ENCODE measurements around the gene TMEM169.

TMEM169 gene

DNA sequence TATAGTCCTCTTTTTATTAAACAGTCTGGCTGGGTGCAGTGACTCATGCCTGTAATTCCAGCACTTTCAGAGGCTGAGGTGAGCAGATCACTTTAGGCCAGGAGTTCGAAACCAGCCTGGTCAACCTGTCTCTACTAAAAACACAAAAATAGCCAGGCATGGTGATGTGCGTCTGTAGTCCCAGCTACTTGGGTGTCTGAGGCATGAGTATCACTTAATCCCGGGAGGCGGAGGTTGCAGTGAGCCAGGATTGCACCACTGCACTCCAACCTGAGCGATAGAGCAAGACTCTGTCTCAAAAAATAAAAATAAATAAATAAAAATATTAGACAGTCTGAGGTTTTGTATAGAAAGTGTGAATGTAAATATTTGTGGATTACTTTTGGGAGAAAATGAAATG, 45.2 kb downstream of the TMEM169 start:
- H3K36me3 ChIP-seq (replicated peaks in 1 of 2; ENCODE audit: control insufficient read depth in 2 of 2, insufficient read depth in 2 of 2, low read length in 2 of 2) = peaks cover 28 to 100% of the 10 kb centered on the region in 2 donors
- no peak overlapping the region for H3K4ac ChIP-seq (ENCODE audit: low read length)
- H3K9me3 ChIP-seq (replicated peaks in 1 of 2; ENCODE audit: control insufficient read depth in 2 of 2, insufficient read depth in 1 of 2, low read depth in 1 of 2, low read length in 2 of 2) = no peaks in the 10 kb centered on the region
- H3K4me2 ChIP-seq (ENCODE audit: insufficient read depth, low read length, poor library complexity, severe bottlenecking) = no peak overlapping the region
- whole genome bisulfite sequencing, 2 donors (ENCODE audit: extremely low coverage in 2 of 2, insufficient read length in 2 of 2, insufficient replicate concordance in 1 of 2) = no CpG with 5 or more reads among the region's 5 CpGs
- no peaks in the 10 kb centered on the region for H3K79me1 ChIP-seq (ENCODE audit: low read depth, low read length)
- no peak overlapping the region for H4K8ac ChIP-seq (ENCODE audit: low read depth, low read length)
- H3K4me3 ChIP-seq (ENCODE audit: low read length in 2 of 2) = no peak overlapping the region
- no peak overlapping the region for H3K27ac ChIP-seq (replicated peaks; ENCODE audit: low read length)
- H2BK15ac ChIP-seq (ENCODE audit: low read length) = no peak overlapping the region
- H3K18ac ChIP-seq (ENCODE audit: low read length) = no peak overlapping the region
- H3K23ac ChIP-seq (ENCODE audit: low read depth, low read length, poor library complexity) = no peak overlapping the region
- no peak for DNase-seq (ENCODE audit: low spot score)
- H2BK5ac ChIP-seq (ENCODE audit: low read length) = no peak overlapping the region
- H3K9ac ChIP-seq (ENCODE audit: low read depth, low read length, poor library complexity) = no peak overlapping the region
- no peak overlapping the region for H3K14ac ChIP-seq (ENCODE audit: low read length)
- no peaks in the 10 kb centered on the region for H3K27me3 ChIP-seq (ENCODE audit: control insufficient read depth in 3 of 3, insufficient read depth in 3 of 3, low read depth in 1 of 3, low read length in 3 of 3)
- no peak overlapping the region for H4K91ac ChIP-seq (ENCODE audit: low read depth, low read length, poor library complexity)
- no peak overlapping the region for H2BK12ac ChIP-seq (ENCODE audit: low read length)
- H3K4me1 ChIP-seq (ENCODE audit: control insufficient read depth in 2 of 2, insufficient read depth in 1 of 2, low read depth in 1 of 2, low read length in 2 of 2) = no peaks in the 10 kb centered on the region
- H2AK5ac ChIP-seq (ENCODE audit: low read depth, low read length) = no peak overlapping the region
- no peak overlapping the region for H2BK120ac ChIP-seq (ENCODE audit: low read depth, low read length)
- no peak overlapping the region for H2AFZ ChIP-seq (ENCODE audit: low read length)

DNA sequence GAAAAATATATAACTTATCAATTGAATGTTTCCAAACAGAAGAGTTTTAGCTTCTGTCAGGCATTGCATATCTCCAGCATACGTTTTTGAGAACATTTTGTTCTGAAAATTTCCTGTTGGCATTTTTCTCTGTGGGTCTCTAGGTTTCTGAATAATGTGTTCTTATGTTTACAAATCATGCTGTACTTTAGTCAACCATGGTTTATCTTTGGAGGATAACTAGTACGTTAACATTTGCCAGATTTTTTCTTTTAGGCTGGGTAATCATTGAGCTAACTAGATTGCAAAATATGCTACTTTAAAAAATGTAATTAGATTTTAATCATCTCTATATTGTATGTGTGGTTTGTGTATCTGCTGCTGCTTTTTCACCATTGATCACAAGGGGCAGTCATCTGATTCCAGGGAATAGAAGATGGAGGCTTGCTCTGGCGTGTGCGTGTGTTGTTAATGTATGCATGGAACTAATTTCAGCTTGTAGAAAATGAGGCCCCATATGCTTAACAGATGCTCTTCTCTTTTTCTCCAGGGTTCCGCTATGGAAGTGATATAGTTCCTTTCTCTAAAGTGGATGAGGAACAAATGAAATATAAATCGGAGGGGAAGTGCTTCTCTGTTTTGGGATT, 48.7 kb downstream of the TMEM169 start:
- DNase-seq (ENCODE audit: low spot score) = no peak
- no peak overlapping the region for H2BK15ac ChIP-seq (ENCODE audit: low read length)
- no peak overlapping the region for H4K8ac ChIP-seq (ENCODE audit: low read depth, low read length)
- no peak overlapping the region for H3K18ac ChIP-seq (ENCODE audit: low read length)
- no peaks in the 10 kb centered on the region for H3K9me3 ChIP-seq (replicated peaks in 1 of 2; ENCODE audit: control insufficient read depth in 2 of 2, insufficient read depth in 1 of 2, low read depth in 1 of 2, low read length in 2 of 2)
- H2BK120ac ChIP-seq (ENCODE audit: low read depth, low read length) = no peak overlapping the region
- WGBS, 2 donors (ENCODE audit: extremely low coverage in 2 of 2, insufficient read length in 2 of 2, insufficient replicate concordance in 1 of 2) = no CpG with 5 or more reads among the region's 6 CpGs
- no peak overlapping the region for H3K9ac ChIP-seq (ENCODE audit: low read depth, low read length, poor library complexity)
- no peak overlapping the region for H2AFZ ChIP-seq (ENCODE audit: low read length)
- no peaks in the 10 kb centered on the region for H3K79me1 ChIP-seq (ENCODE audit: low read depth, low read length)
- peaks cover 31 to 100% of the 10 kb centered on the region in 2 donors for H3K36me3 ChIP-seq (replicated peaks in 1 of 2; ENCODE audit: control insufficient read depth in 2 of 2, insufficient read depth in 2 of 2, low read length in 2 of 2)
- no peak overlapping the region for H2BK12ac ChIP-seq (ENCODE audit: low read length)
- H3K4me1 ChIP-seq (ENCODE audit: control insufficient read depth in 2 of 2, insufficient read depth in 1 of 2, low read depth in 1 of 2, low read length in 2 of 2) = no peaks in the 10 kb centered on the region
- H3K14ac ChIP-seq (ENCODE audit: low read length) = no peak overlapping the region
- H4K91ac ChIP-seq (ENCODE audit: low read depth, low read length, poor library complexity) = no peak overlapping the region
- H3K4me2 ChIP-seq (ENCODE audit: insufficient read depth, low read length, poor library complexity, severe bottlenecking) = no peak overlapping the region
- no peak overlapping the region for H3K27ac ChIP-seq (replicated peaks; ENCODE audit: low read length)
- H2BK5ac ChIP-seq (ENCODE audit: low read length) = no peak overlapping the region
- no peaks in the 10 kb centered on the region for H3K27me3 ChIP-seq (ENCODE audit: control insufficient read depth in 3 of 3, insufficient read depth in 3 of 3, low read depth in 1 of 3, low read length in 3 of 3)
- H3K4ac ChIP-seq (ENCODE audit: low read length) = no peak overlapping the region
- no peak overlapping the region for H3K4me3 ChIP-seq (ENCODE audit: low read length in 2 of 2)
- H3K23ac ChIP-seq (ENCODE audit: low read depth, low read length, poor library complexity) = no peak overlapping the region
- no peak overlapping the region for H2AK5ac ChIP-seq (ENCODE audit: low read depth, low read length)

DNA sequence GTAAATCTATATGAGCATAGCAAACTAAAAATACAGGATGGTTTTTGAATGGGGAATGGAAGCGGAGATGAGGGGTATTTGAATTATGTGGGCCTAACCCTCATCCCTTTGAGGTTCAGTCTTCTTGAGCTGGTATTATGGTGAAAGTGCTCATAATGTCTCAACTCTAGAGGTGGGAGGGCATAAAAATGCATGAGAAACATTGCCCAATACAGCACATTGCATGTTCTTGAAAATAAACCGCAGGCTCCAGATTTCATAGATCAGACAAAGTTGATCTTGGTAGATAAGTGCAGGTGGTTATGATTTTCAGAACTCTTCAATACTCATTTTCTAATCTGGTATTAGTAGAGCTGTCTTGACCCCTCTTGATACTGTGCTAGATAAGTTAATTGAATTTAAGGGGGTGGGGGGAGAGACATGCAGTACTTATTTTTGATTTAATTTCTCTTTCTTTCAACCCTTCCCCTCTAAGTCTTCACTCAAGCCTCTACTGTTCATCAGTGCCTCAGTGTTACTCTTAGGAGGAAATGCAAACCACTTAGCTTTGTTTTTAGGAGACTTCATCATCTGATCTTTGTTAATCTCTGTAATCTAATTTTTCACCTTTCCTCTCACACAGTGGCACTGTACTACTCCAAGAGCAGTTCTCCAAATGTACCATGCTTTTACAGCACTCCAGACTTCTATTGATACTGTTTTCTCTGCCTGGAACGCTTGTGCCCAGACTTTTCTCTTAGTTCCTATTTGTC, 49.6 kb downstream of the TMEM169 start:
- Histone ChIP-seq H3K36me3 (replicated peaks in 1 of 2; ENCODE audit: control insufficient read depth in 2 of 2, insufficient read depth in 2 of 2, low read length in 2 of 2) (peaks cover 34 to 100% of the 10 kb centered on the region in 2 donors), H3K18ac (ENCODE audit: low read length) (no peak overlapping the region), H3K4me3 (ENCODE audit: low read length in 2 of 2) (no peak overlapping the region), H3K23ac (ENCODE audit: low read depth, low read length, poor library complexity) (no peak overlapping the region), H3K27me3 (ENCODE audit: control insufficient read depth in 3 of 3, insufficient read depth in 3 of 3, low read depth in 1 of 3, low read length in 3 of 3) (no peaks in the 10 kb centered on the region), H3K4me2 (ENCODE audit: insufficient read depth, low read length, poor library complexity, severe bottlenecking) (no peak overlapping the region), H3K27ac (replicated peaks; ENCODE audit: low read length) (no peak overlapping the region), H2BK120ac (ENCODE audit: low read depth, low read length) (no peak overlapping the region), H2BK15ac (ENCODE audit: low read length) (no peak overlapping the region), H4K8ac (ENCODE audit: low read depth, low read length) (no peak overlapping the region), H2AFZ (ENCODE audit: low read length) (no peak overlapping the region), H2BK12ac (ENCODE audit: low read length) (no peak overlapping the region), H3K9ac (ENCODE audit: low read depth, low read length, poor library complexity) (no peak overlapping the region), H3K14ac (ENCODE audit: low read length) (no peak overlapping the region), H2BK5ac (ENCODE audit: low read length) (no peak overlapping the region), H3K4me1 (ENCODE audit: control insufficient read depth in 2 of 2, insufficient read depth in 1 of 2, low read depth in 1 of 2, low read length in 2 of 2) (no peaks in the 10 kb centered on the region), H3K9me3 (replicated peaks in 1 of 2; ENCODE audit: control insufficient read depth in 2 of 2, insufficient read depth in 1 of 2, low read depth in 1 of 2, low read length in 2 of 2) (no peaks in the 10 kb centered on the region), H3K4ac (ENCODE audit: low read length) (no peak overlapping the region), H3K79me1 (ENCODE audit: low read depth, low read length) (no peaks in the 10 kb centered on the region), H2AK5ac (ENCODE audit: low read depth, low read length) (no peak overlapping the region), H4K91ac (ENCODE audit: low read depth, low read length, poor library complexity) (no peak overlapping the region)
- no peak for DNase-seq (ENCODE audit: low spot score)
- 100% methylated on average over 1 of the region's 3 CpGs; no CpG with 5 or more reads in 1 of the 2 donors for WGBS, 2 donors (ENCODE audit: extremely low coverage in 2 of 2, insufficient read length in 2 of 2, insufficient replicate concordance in 1 of 2)

DNA sequence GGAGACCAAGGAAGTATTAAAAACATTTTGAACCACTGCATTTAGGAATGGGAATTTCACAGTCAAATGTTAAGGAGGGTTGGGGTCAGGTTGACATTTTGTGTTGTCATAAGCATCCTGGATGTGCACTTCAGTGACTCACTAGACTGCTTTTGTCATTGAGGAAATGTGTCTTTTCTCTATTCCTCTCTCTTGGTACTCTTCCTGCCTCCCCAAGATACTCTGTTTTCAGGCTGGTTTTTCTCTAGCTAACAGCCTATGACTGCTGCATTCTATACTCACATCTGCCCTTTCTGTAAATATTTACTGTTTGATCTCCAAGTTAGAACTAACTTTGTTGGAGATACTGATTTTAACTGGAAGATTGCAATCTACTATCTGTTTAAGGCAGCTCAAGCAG, 50.9 kb downstream of the TMEM169 start:
- H4K8ac ChIP-seq (ENCODE audit: low read depth, low read length) = no peak overlapping the region
- no peak overlapping the region for H2AK5ac ChIP-seq (ENCODE audit: low read depth, low read length)
- no peak overlapping the region for H3K4me3 ChIP-seq (ENCODE audit: low read length in 2 of 2)
- DNase-seq (ENCODE audit: low spot score) = no peak
- H3K9me3 ChIP-seq (replicated peaks in 1 of 2; ENCODE audit: control insufficient read depth in 2 of 2, insufficient read depth in 1 of 2, low read depth in 1 of 2, low read length in 2 of 2) = no peaks in the 10 kb centered on the region
- no peaks in the 10 kb centered on the region for H3K27me3 ChIP-seq (ENCODE audit: control insufficient read depth in 3 of 3, insufficient read depth in 3 of 3, low read depth in 1 of 3, low read length in 3 of 3)
- no peak overlapping the region for H3K9ac ChIP-seq (ENCODE audit: low read depth, low read length, poor library complexity)
- no peak overlapping the region for H2BK15ac ChIP-seq (ENCODE audit: low read length)
- H3K79me1 ChIP-seq (ENCODE audit: low read depth, low read length) = no peaks in the 10 kb centered on the region
- no peak overlapping the region for H3K4me2 ChIP-seq (ENCODE audit: insufficient read depth, low read length, poor library complexity, severe bottlenecking)
- H2AFZ ChIP-seq (ENCODE audit: low read length) = no peak overlapping the region
- no peak overlapping the region for H2BK5ac ChIP-seq (ENCODE audit: low read length)
- no peak overlapping the region for H2BK120ac ChIP-seq (ENCODE audit: low read depth, low read length)
- H2BK12ac ChIP-seq (ENCODE audit: low read length) = no peak overlapping the region
- no peaks in the 10 kb centered on the region for H3K4me1 ChIP-seq (ENCODE audit: control insufficient read depth in 2 of 2, insufficient read depth in 1 of 2, low read depth in 1 of 2, low read length in 2 of 2)
- H3K4ac ChIP-seq (ENCODE audit: low read length) = no peak overlapping the region
- no peak overlapping the region for H3K23ac ChIP-seq (ENCODE audit: low read depth, low read length, poor library complexity)
- H3K27ac ChIP-seq (replicated peaks; ENCODE audit: low read length) = no peak overlapping the region
- H3K14ac ChIP-seq (ENCODE audit: low read length) = no peak overlapping the region
- H4K91ac ChIP-seq (ENCODE audit: low read depth, low read length, poor library complexity) = no peak overlapping the region
- no peak overlapping the region for H3K18ac ChIP-seq (ENCODE audit: low read length)
- peaks cover 35 to 100% of the 10 kb centered on the region in 2 donors for H3K36me3 ChIP-seq (replicated peaks in 1 of 2; ENCODE audit: control insufficient read depth in 2 of 2, insufficient read depth in 2 of 2, low read length in 2 of 2)

Data from neuronal stem cell (in vitro differentiated cells).